Trophoblast cell (in vitro differentiated cells and primary cell): ENCODE results near the gene CUL4A.
"Not testable (repeated sequence)": the region's sequence is repeated elsewhere in the genome, so short reads cannot be mapped to it uniquely, and the experiment has no call there.

Experiments
- DNase-seq, 2 donors: peaks; one replicate each; pipeline ENCODE4 v3.0.0-alpha.2; 2016
- H2AFZ ChIP-seq: 2 replicates; pipeline ENCODE4 v1.6.1; 2013; ENCODE audit warnings: low read length, moderate library complexity, mild to moderate bottlenecking; ENCODE audit not compliant: insufficient read depth, poor library complexity
- H2AK5ac ChIP-seq: 2 replicates; pipeline ENCODE4 v1.6.1; 2013; ENCODE audit warnings: mild to moderate bottlenecking, low read length
- H2BK120ac ChIP-seq: 2 replicates; pipeline ENCODE4 v1.6.1; 2013; ENCODE audit warnings: low read length, mild to moderate bottlenecking, moderate library complexity; ENCODE audit not compliant: insufficient read depth, poor library complexity
- H2BK12ac ChIP-seq: 2 replicates; pipeline ENCODE4 v1.6.1; 2013; ENCODE audit warnings: mild to moderate bottlenecking, low read length, moderate library complexity
- H2BK5ac ChIP-seq: 2 replicates; pipeline ENCODE4 v1.6.1; 2013; ENCODE audit warnings: low read length, low read depth, moderate library complexity, mild to moderate bottlenecking; ENCODE audit not compliant: poor library complexity
- H3K14ac ChIP-seq: 2 replicates; pipeline ENCODE4 v1.6.1; 2013; ENCODE audit warnings: mild to moderate bottlenecking, low read length
- H3K18ac ChIP-seq: 2 replicates; pipeline ENCODE4 v1.6.1; 2013; ENCODE audit warnings: mild to moderate bottlenecking, low read length
- H3K23ac ChIP-seq: 2 replicates; pipeline ENCODE4 v1.6.1; 2013; ENCODE audit warnings: low read length
- H3K27ac ChIP-seq: 2 replicates; pipeline ENCODE4 v1.5.1; 2013; ENCODE audit warnings: low read depth, mild to moderate bottlenecking, inconsistent platforms, low read length, moderate library complexity
- H3K27me3 ChIP-seq: 2 replicates; pipeline ENCODE4 v1.6.1; 2013; ENCODE audit warnings: inconsistent platforms, mild to moderate bottlenecking, low read length, moderate library complexity; ENCODE audit not compliant: insufficient read depth
- H3K36me3 ChIP-seq, 2 experiments: 1 replicate in 1 of 2; 2 replicates in 1 of 2; pipeline ENCODE4 v1.6.1; 2013; ENCODE audit warnings: low read length in 2 of 2, mild to moderate bottlenecking in 2 of 2, moderate library complexity in 1 of 2; ENCODE audit not compliant: insufficient read depth in 2 of 2, control insufficient read depth in 1 of 2
- H3K4ac ChIP-seq: 2 replicates; pipeline ENCODE4 v1.6.1; 2013; ENCODE audit warnings: low read depth, mild to moderate bottlenecking, low read length, moderate library complexity
- H3K4me1 ChIP-seq, 2 experiments: 1 replicate in 1 of 2; 2 replicates in 1 of 2; pipeline ENCODE4 v1.6.1; 2013; ENCODE audit warnings: low read length in 2 of 2, mild to moderate bottlenecking in 2 of 2, moderate library complexity in 1 of 2; ENCODE audit not compliant: insufficient read depth in 2 of 2, control insufficient read depth in 1 of 2
- H3K4me2 ChIP-seq: 2 replicates; pipeline ENCODE4 v1.6.1; 2013; ENCODE audit warnings: inconsistent platforms, mild to moderate bottlenecking, low read length, moderate library complexity
- H3K4me3 ChIP-seq: 2 replicates; pipeline ENCODE4 v1.5.1; 2013; ENCODE audit warnings: mild to moderate bottlenecking, low read depth, low read length, inconsistent platforms
- H3K79me1 ChIP-seq: one replicate; pipeline ENCODE4 v1.6.1; 2013; ENCODE audit warnings: low read length
- H3K79me2 ChIP-seq: 2 replicates; pipeline ENCODE4 v1.6.1; 2013; ENCODE audit warnings: low read length, mild to moderate bottlenecking; ENCODE audit not compliant: control insufficient read depth, insufficient read depth, poor library complexity
- H3K9ac ChIP-seq: 2 replicates; pipeline ENCODE4 v1.6.1; 2013; ENCODE audit warnings: mild to moderate bottlenecking, low read length
- H3K9me3 ChIP-seq: 2 replicates; pipeline ENCODE4 v1.6.1; 2013; ENCODE audit warnings: low read depth, mild to moderate bottlenecking, control low read depth, inconsistent platforms, low read length; ENCODE audit not compliant: insufficient read depth
- H4K12ac ChIP-seq: 2 replicates; pipeline ENCODE4 v1.6.1; 2013; ENCODE audit warnings: low read depth, mild to moderate bottlenecking, low read length, moderate library complexity
- H4K8ac ChIP-seq: 2 replicates; pipeline ENCODE4 v1.6.1; 2013; ENCODE audit warnings: low read depth, mild to moderate bottlenecking, low read length, moderate library complexity
- H4K91ac ChIP-seq: one replicate; pipeline ENCODE4 v1.6.1; 2013; ENCODE audit warnings: low read depth, mild to moderate bottlenecking, low read length, moderate library complexity
- WGBS: extraction: QIAGEN DNeasy Blood & Tissue Kit; methylation state at CpG from one replicate; pipeline ENCODE4 v1.1.7; 2013; ENCODE audit warnings: missing lambda C conversion rate; ENCODE audit not compliant: insufficient read length, insufficient coverage; ENCODE audit errors: extremely low coverage; 5-methylcytosine and 5-hydroxymethylcytosine counted together

CUL4A gene

GRCh38 chr13:113241623-113242022 lies 32.2 kb downstream of the CUL4A start:
- H3K9ac ChIP-seq, H3K4me1 ChIP-seq, H4K8ac ChIP-seq, H2AK5ac ChIP-seq, H3K23ac ChIP-seq, H4K91ac ChIP-seq, H3K18ac ChIP-seq, H2BK12ac ChIP-seq, H2BK5ac ChIP-seq, H2BK120ac ChIP-seq, H3K14ac ChIP-seq, H3K4me3 ChIP-seq, H3K4me2 ChIP-seq, H3K27ac ChIP-seq, H3K9me3 ChIP-seq, H3K27me3 ChIP-seq, H2AFZ ChIP-seq, H3K4ac ChIP-seq, H3K79me2 ChIP-seq, H3K79me1 ChIP-seq, H4K12ac ChIP-seq, DNase-seq: not testable (repeated sequence)
- H3K36me3 ChIP-seq = peaks cover 45 to 46% of the 10 kb centered on the region in 2 experiments
- no CpG with 5 or more reads among the region's 8 CpGs for WGBS

- Histone ChIP-seq H3K9ac (no peak overlapping the region), H4K91ac (no peak overlapping the region), H2BK12ac (no peak overlapping the region), H3K4me2 (no peak overlapping the region), H3K36me3 (peaks cover 50 to 56% of the 10 kb centered on the region in 2 experiments), H3K79me1 (no peaks in the 10 kb centered on the region), H3K79me2 (no peaks in the 10 kb centered on the region), H4K8ac (no peak overlapping the region), H2AFZ (no peak overlapping the region), H2BK5ac (no peak overlapping the region), H3K4me1 (peaks cover 0 to 8% of the 10 kb centered on the region in 2 experiments), H3K27me3 (no peaks in the 10 kb centered on the region), H2BK120ac (no peak overlapping the region), H3K23ac (no peak overlapping the region), H4K12ac (no peak overlapping the region), H3K14ac (no peak overlapping the region), H3K18ac (no peak overlapping the region), H3K4me3 (no peak overlapping the region), H3K27ac (no peak overlapping the region), H2AK5ac (no peak overlapping the region), H3K4ac (no peak overlapping the region), H3K9me3 (no peaks in the 10 kb centered on the region)
- no peak for DNase-seq
- no CpG with 5 or more reads among the region's 6 CpGs for WGBS
Measured at GRCh38 chr13:113243847-113244246, 34.4 kb downstream of the CUL4A start.

- Histone ChIP-seq H3K9me3 (no peaks in the 10 kb centered on the region), H4K8ac (no peak overlapping the region), H2BK5ac (no peak overlapping the region), H3K79me2 (no peaks in the 10 kb centered on the region), H3K4me2 (no peak overlapping the region), H3K27ac (no peak overlapping the region), H3K18ac (no peak overlapping the region), H2BK12ac (no peak overlapping the region), H4K12ac (no peak overlapping the region), H3K9ac (no peak overlapping the region), H3K4me3 (no peak overlapping the region), H3K23ac (no peak overlapping the region), H4K91ac (no peak overlapping the region), H3K36me3 (peaks cover 50 to 61% of the 10 kb centered on the region in 2 experiments), H2AFZ (no peak overlapping the region), H3K14ac (no peak overlapping the region), H2AK5ac (no peak overlapping the region), H3K79me1 (no peaks in the 10 kb centered on the region), H3K4ac (no peak overlapping the region), H3K27me3 (no peaks in the 10 kb centered on the region), H2BK120ac (no peak overlapping the region), H3K4me1 (peaks cover 0 to 8% of the 10 kb centered on the region in 2 experiments)
- no CpG with 5 or more reads among the region's 10 CpGs for WGBS
- DNase-seq = peak; percentile 29 to 56
Measured at GRCh38 chr13:113245849-113246796, 36.7 kb downstream of the CUL4A start.

- no peak overlapping the region for H3K23ac ChIP-seq
- DNase-seq = no peak
- H3K27me3 ChIP-seq = no peaks in the 10 kb centered on the region
- no peaks in the 10 kb centered on the region for H3K4me1 ChIP-seq
- WGBS = no CpG with 5 or more reads among the region's 11 CpGs
- no peak overlapping the region for H4K8ac ChIP-seq
- no peak overlapping the region for H2AK5ac ChIP-seq
- no peak overlapping the region for H3K27ac ChIP-seq
- H4K12ac ChIP-seq = no peak overlapping the region
- no peak overlapping the region for H2BK12ac ChIP-seq
- H3K9ac ChIP-seq = no peak overlapping the region
- H3K14ac ChIP-seq = no peak overlapping the region
- no peaks in the 10 kb centered on the region for H3K9me3 ChIP-seq
- H3K4ac ChIP-seq = no peak overlapping the region
- no peak overlapping the region for H2BK120ac ChIP-seq
- no peaks in the 10 kb centered on the region for H3K79me2 ChIP-seq
- no peak overlapping the region for H2AFZ ChIP-seq
- H3K18ac ChIP-seq = no peak overlapping the region
- no peak overlapping the region for H4K91ac ChIP-seq
- H3K4me3 ChIP-seq = no peak overlapping the region
- H3K79me1 ChIP-seq = no peaks in the 10 kb centered on the region
- no peak overlapping the region for H3K4me2 ChIP-seq
- H3K36me3 ChIP-seq = peaks cover 37 to 62% of the 10 kb centered on the region in 2 experiments
- no peak overlapping the region for H2BK5ac ChIP-seq
Measured at GRCh38 chr13:113252516-113253095, 43.2 kb downstream of the CUL4A start.
